OCI-M2 (cell line): ENCODE measurements around the gene NUDT16L1.

Source experiments
- DNase-seq: peaks from one replicate; lab custom pipeline; 2025; ENCODE audit not compliant: unreplicated experiment; lab: John Stamatoyannopoulos, UW

NUDT16L1 gene

GRCh38 chr16:4693956-4694641, 737 bp downstream of the NUDT16L1 start:
- no peak for DNase-seq

GRCh38 chr16:4694642-4695451, 1.5 kb downstream of the NUDT16L1 start:
- DNase-seq = no peak

GRCh38 chr16:4695473-4696171, 2.3 kb downstream of the NUDT16L1 start:
- no peak for DNase-seq

- no peak for DNase-seq
Measured at GRCh38 chr16:4696172-4696904, 3.0 kb downstream of the NUDT16L1 start.

- no peak for DNase-seq
Measured at GRCh38 chr16:4696905-4697847, 3.8 kb downstream of the NUDT16L1 start.

GRCh38 chr16:4697848-4698291, 4.5 kb downstream of the NUDT16L1 start:
- DNase-seq = no peak

GRCh38 chr16:4698321-4699045, 5.1 kb downstream of the NUDT16L1 start:
- no peak for DNase-seq

- DNase-seq = no peak
Measured at GRCh38 chr16:4699046-4699556, 5.7 kb downstream of the NUDT16L1 start.

GRCh38 chr16:4700380-4700996, 7.1 kb downstream of the NUDT16L1 start:
- DNase-seq = no peak

- DNase-seq = no peak
Measured at GRCh38 chr16:4700997-4701743, 7.8 kb downstream of the NUDT16L1 start.

GRCh38 chr16:4701791-4702465, 8.6 kb downstream of the NUDT16L1 start:
- no peak for DNase-seq

- no peak for DNase-seq
Measured at GRCh38 chr16:4702466-4702808, 9.1 kb downstream of the NUDT16L1 start.

- no peak for DNase-seq
Measured at GRCh38 chr16:4703906-4704305, 10.5 kb downstream of the NUDT16L1 start.

- no peak for DNase-seq
Measured at GRCh38 chr16:4704491-4704890, 11.1 kb downstream of the NUDT16L1 start.

GRCh38 chr16:4704913-4705312, 11.6 kb downstream of the NUDT16L1 start:
- no peak for DNase-seq

- DNase-seq = no peak
Measured at GRCh38 chr16:4706871-4707270, 13.5 kb downstream of the NUDT16L1 start.

- no peak for DNase-seq
Measured at GRCh38 chr16:4709481-4709880, 16.1 kb downstream of the NUDT16L1 start.
